T-cell (primary cell): ENCODE results near the gene GRM7. TPM values are rescaled to one million over a fixed set of nuclear protein-coding genes. Genes with fewer than 3 reads are reported as not detected.

Source experiments
- ATAC-seq, 4 experiments: fragments of 200-7000 bp in 3 of 4; fragments of 150-1000 bp in 1 of 4; cut with Tn5 transposase; replicated peaks in 1 of 4; 1 replicate in 3 of 4; 2 replicates in 1 of 4; pipeline ENCODE4 v1.10.0; 2021; ENCODE audit warnings: moderate library complexity in 3 of 4, mild to moderate bottlenecking in 2 of 4, moderate number of reproducible peaks in 1 of 4
- CTCF ChIA-PET, 2 donors: fragments of 300-600 bp; sonication (Branson Sonifier 250); formaldehyde crosslinking; loops; one replicate each; lab custom pipeline; 2022; ENCODE audit warnings: antibody characterized with exemption in 2 of 2; lab: Charles Lee
- POLR2A ChIA-PET, 2 donors: fragments of 300-600 bp; sonication (Branson Sonifier 250); formaldehyde crosslinking; loops; one replicate each; lab custom pipeline; 2022; ENCODE audit warnings: antibody characterized with exemption in 2 of 2; lab: Charles Lee
- DNase-seq, 35 experiments: peaks; one replicate each; pipeline versions ENCODE4 v3.0.0 to v3.0.0-alpha.2; 2013 to 2023
- H3K27ac ChIP-seq: one replicate; pipeline ENCODE4 v1.5.1; 2013; ENCODE audit warnings: low read length
- H3K27me3 ChIP-seq, 2 experiments: replicated peaks in 1 of 2; 1 replicate in 1 of 2; 2 replicates in 1 of 2; pipeline versions ENCODE4 v1.6.1 to v1.7.0; 2013; ENCODE audit warnings: low read length in 1 of 2, mixed read lengths in 1 of 2; ENCODE audit not compliant: control insufficient read depth in 2 of 2, insufficient read depth in 2 of 2; ENCODE audit errors: extremely low read depth in 1 of 2
- H3K36me3 ChIP-seq, 2 donors: 1 replicate in 1 of 2; 2 replicates in 1 of 2; pipeline versions ENCODE4 v1.6.1 to v1.7.0; 2013; ENCODE audit warnings: low read length in 1 of 2; ENCODE audit not compliant: control insufficient read depth in 2 of 2, insufficient read depth in 1 of 2; ENCODE audit errors: extremely low read depth in 1 of 2
- H3K4me1 ChIP-seq, 2 experiments: 1 replicate in 1 of 2; 2 replicates in 1 of 2; pipeline versions ENCODE4 v1.6.1 to v1.7.0; 2013; ENCODE audit warnings: low read length in 2 of 2, mixed read lengths in 1 of 2; ENCODE audit not compliant: insufficient read depth in 2 of 2, control insufficient read depth in 1 of 2; ENCODE audit errors: extremely low read depth in 1 of 2
- H3K4me3 ChIP-seq, 2 donors: 1 replicate in 1 of 2; 2 replicates in 1 of 2; pipeline versions ENCODE4 v1.5.1 to v1.7.0; 2013; ENCODE audit warnings: mild to moderate bottlenecking in 2 of 2, low read length in 1 of 2, moderate library complexity in 1 of 2; ENCODE audit not compliant: control insufficient read depth in 1 of 2; ENCODE audit errors: extremely low read depth in 1 of 2
- H3K9me3 ChIP-seq: 2 replicates; pipeline ENCODE4 v1.7.0; 2013
- H3K27ac Mint-ChIP-seq, 2 donors: one replicate each; pipeline ENCODE4 v1.8.0; 2020 to 2021; ENCODE audit warnings: mild to moderate bottlenecking in 2 of 2, mixed read lengths in 2 of 2
- H3K27me3 Mint-ChIP-seq, 2 donors: one replicate each; pipeline ENCODE4 v1.8.0; 2021 to 2022; ENCODE audit warnings: mixed read lengths in 2 of 2
- H3K36me3 Mint-ChIP-seq: one replicate; pipeline ENCODE4 v1.8.0; 2021; ENCODE audit warnings: mixed read lengths
- H3K4me1 Mint-ChIP-seq, 3 donors: one replicate each; pipeline ENCODE4 v1.8.0; 2020 to 2022; ENCODE audit warnings: mixed read lengths in 3 of 3, mild to moderate bottlenecking in 1 of 3
- H3K4me3 Mint-ChIP-seq, 3 donors: one replicate each; pipeline ENCODE4 v1.8.0; 2020 to 2022; ENCODE audit warnings: mild to moderate bottlenecking in 3 of 3, mixed read lengths in 3 of 3, moderate library complexity in 3 of 3
- H3K9me3 Mint-ChIP-seq, 3 donors: one replicate each; pipeline ENCODE4 v1.8.0; 2020 to 2022; ENCODE audit warnings: mixed read lengths in 3 of 3
- WGBS: methylation state at CpG from one replicate; pipeline ENCODE4 v1.1.5; 2013; ENCODE audit warnings: missing lambda C conversion rate; ENCODE audit not compliant: insufficient coverage; 5-methylcytosine and 5-hydroxymethylcytosine counted together
- total RNA-seq, 35 experiments: library from RNA in 6 of 35; stranded (reverse) in 6 of 35; fragments of 120-200 nt in 1 of 35; gene quantifications; one replicate each; pipeline versions ENCODE4 v1.2.1 to v1.2.4 and lab custom pipeline; 2013 to 2026

GRM7 gene
- total RNA-seq, 5 donors from 2014 or later (not counting 1 experiment from before 2014, with no cell fraction given), result not detected

DNA sequence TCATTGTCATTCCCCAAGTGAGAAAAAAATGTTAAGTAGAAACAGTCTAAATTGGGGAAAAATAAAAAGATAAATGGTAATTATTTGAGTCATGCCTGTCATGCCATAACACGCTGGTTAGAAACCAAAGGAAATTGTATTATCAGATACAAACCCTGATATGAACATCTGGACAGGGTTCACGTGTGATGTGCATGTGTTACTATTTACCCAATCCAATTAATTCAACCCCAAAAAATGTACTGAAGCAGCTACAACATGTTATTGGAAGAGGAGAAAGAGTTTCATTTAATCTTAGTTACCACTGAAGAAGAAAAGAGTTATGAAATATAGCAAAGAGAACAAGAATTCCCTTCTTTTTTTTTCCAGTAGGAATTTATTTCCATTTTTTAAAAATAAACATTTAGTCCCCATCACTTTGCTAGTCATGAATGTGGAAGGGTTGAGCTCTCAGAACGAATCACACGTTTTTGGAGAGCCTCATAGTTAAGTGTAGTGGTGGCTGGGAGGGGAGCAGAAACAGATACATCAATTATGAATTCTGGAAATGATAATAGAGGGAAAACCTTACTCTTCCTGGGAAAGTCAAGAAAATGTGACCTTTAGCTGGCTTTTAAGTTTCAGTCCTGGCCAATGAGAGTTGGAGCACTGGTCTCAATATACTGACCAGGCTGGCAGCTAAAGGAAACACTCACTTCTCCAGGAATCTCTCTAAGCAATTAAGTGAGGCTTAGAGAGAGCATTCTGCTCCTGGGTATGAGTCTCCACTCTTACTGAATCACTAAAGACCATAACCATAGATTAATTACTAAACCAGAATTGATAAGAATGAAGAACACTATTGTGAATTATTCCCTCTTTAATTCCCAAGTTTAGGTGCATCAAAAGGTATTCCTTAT is 796.5 kb downstream of the GRM7 start:
- WGBS, result 55% methylated on average over 2 of the region's 4 CpGs

DNA sequence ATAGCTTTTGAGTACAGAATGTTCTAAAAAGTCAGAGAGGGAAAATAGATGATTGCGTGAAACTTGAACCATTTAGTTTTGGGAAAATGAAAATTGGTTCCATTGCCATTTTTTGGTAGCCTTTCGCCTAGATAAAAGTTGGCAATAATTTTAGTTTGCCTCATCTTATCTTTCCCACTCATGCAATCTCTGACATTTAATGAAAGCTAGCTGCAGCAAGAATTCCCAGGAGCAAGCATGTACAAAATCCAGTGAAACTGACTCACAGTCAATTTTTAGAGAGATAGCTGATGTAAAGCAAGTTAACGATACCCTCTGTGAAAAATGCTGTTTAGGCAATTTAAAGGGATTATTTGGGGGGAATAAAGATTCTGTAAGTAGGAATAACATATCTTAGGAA is 797.4 kb downstream of the GRM7 start:
- H3K27me3 ChIP-seq, result no peaks in the 10 kb centered on the region
- H3K27ac Mint-ChIP-seq, result no peak overlapping the region
- peaks cover 0 to 8% (median 5%) of the 10 kb centered on the region in 3 donors for H3K9me3 Mint-ChIP-seq
- no peak overlapping the region for H3K4me3 Mint-ChIP-seq
- 100% methylated on average over 1 of the region's 3 CpGs for WGBS
- H3K4me1 ChIP-seq, result no peaks in the 10 kb centered on the region
- DNase-seq, result no peak
- no peaks in the 10 kb centered on the region for H3K36me3 Mint-ChIP-seq
- ChIA-PET CTCF (no interaction called here), POLR2A (no interaction called here)
- H3K9me3 ChIP-seq, result no peaks in the 10 kb centered on the region
- no peaks in the 10 kb centered on the region for H3K27me3 Mint-ChIP-seq
- H3K36me3 ChIP-seq, result no peaks in the 10 kb centered on the region
- no peak overlapping the region for H3K27ac ChIP-seq
- no peak for ATAC-seq
- no peaks in the 10 kb centered on the region for H3K4me1 Mint-ChIP-seq
- no peak overlapping the region for H3K4me3 ChIP-seq

More for the DNA sequence above, 796.5 kb downstream of the GRM7 start:
- Histone ChIP-seq H3K9me3 (no peaks in the 10 kb centered on the region), H3K27ac (no peak overlapping the region), H3K27me3 (no peaks in the 10 kb centered on the region), H3K4me3 (no peak overlapping the region), H3K36me3 (no peaks in the 10 kb centered on the region), H3K4me1 (no peaks in the 10 kb centered on the region)
- Mint-ChIP-seq H3K4me3 (no peak overlapping the region), H3K27me3 (no peaks in the 10 kb centered on the region), H3K27ac (no peak overlapping the region), H3K4me1 (no peaks in the 10 kb centered on the region), H3K36me3 (no peaks in the 10 kb centered on the region), H3K9me3 (peaks cover 0 to 8% (median 5%) of the 10 kb centered on the region in 3 donors)
- ATAC-seq (no peak), DNase-seq (no peak)
- POLR2A ChIA-PET, result no interaction called here
- CTCF ChIA-PET, result no interaction called here

DNA sequence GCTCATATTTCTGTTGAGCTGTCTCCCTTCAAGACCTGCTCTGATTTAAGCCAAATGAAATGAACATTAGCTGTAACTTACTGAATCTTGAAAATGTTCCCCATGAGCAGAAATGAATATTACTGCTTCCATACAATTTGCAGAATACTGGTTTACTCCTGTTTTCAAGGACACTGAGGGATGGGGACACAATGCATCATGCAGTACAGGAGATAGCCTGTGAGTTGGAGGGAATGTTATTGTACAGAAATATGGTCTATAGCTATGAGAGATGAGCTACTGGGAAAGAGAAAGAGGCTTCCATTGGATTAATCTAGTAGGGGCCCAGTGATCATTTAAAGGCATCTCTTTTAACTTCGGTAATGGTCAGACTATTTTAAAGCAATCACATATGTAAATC is 798.2 kb downstream of the GRM7 start:
- Histone ChIP-seq H3K27ac (no peak overlapping the region), H3K27me3 (no peaks in the 10 kb centered on the region), H3K36me3 (no peaks in the 10 kb centered on the region), H3K4me1 (no peaks in the 10 kb centered on the region), H3K4me3 (no peak overlapping the region), H3K9me3 (no peaks in the 10 kb centered on the region)
- POLR2A ChIA-PET, result no interaction called here
- CTCF ChIA-PET, result no interaction called here
- no peak for ATAC-seq
- Mint-ChIP-seq H3K9me3 (peaks cover 0 to 5% (median 2%) of the 10 kb centered on the region in 3 donors), H3K4me3 (no peak overlapping the region), H3K4me1 (no peaks in the 10 kb centered on the region), H3K36me3 (no peaks in the 10 kb centered on the region), H3K27ac (no peak overlapping the region), H3K27me3 (no peaks in the 10 kb centered on the region)
- DNase-seq, result no peak
- WGBS, result no CpG with 5 or more reads among the region's 1 CpG

DNA sequence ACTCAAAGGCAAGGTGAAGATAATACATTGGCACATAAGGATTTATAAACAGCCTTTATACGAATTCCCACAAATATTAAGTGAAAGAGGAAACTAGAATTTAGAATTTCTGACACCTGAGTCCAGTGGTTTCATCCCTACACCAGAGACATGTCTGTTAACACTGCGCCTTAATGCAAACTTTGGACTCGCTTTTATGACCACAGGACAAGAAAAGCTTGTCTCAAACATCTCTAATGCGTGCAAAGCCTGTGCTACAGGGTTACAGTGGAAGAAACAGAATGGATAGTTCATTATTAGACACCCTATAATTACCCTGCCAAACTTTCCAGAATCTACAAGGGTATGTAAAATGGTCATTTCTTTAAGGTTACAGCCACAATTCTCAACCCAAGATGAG is 802.9 kb downstream of the GRM7 start:
- ATAC-seq (no peak), DNase-seq (no peak)
- no peaks in the 10 kb centered on the region for H3K9me3 ChIP-seq
- no peak overlapping the region for H3K4me3 Mint-ChIP-seq
- no CpG with 5 or more reads among the region's 4 CpGs for WGBS
- no peaks in the 10 kb centered on the region for H3K27me3 ChIP-seq
- no peaks in the 10 kb centered on the region for H3K36me3 ChIP-seq
- ChIA-PET CTCF (no interaction called here), POLR2A (no interaction called here)
- no peaks in the 10 kb centered on the region for H3K9me3 Mint-ChIP-seq
- H3K4me3 ChIP-seq, result no peak overlapping the region
- H3K36me3 Mint-ChIP-seq, result no peaks in the 10 kb centered on the region
- H3K27ac ChIP-seq, result no peak overlapping the region
- H3K27ac Mint-ChIP-seq, result no peak overlapping the region
- H3K4me1 ChIP-seq, result no peaks in the 10 kb centered on the region
- H3K4me1 Mint-ChIP-seq, result no peaks in the 10 kb centered on the region
- H3K27me3 Mint-ChIP-seq, result no peaks in the 10 kb centered on the region

DNA sequence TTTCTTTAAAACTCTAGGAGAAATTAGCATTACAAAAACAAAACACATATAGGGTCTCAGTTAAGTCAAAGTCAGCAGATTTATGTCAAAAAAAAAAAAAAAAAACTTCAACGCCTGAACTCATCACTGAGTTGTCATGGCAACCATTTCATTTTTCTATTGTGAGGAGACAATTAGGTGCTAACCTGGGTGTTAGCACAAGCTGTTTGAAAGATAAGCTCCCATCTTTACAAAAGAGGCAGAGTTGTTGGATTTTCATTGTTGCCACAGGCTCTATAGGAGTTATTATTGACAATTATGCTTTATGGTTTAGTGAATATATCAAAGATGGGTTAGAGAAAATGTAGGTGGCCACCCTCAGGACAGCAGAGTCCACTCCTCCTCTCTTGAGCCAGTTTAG is 806.9 kb downstream of the GRM7 start:
- Mint-ChIP-seq H3K27ac (no peak overlapping the region), H3K4me3 (no peak overlapping the region), H3K27me3 (no peaks in the 10 kb centered on the region), H3K9me3 (no peaks in the 10 kb centered on the region), H3K36me3 (no peaks in the 10 kb centered on the region), H3K4me1 (no peaks in the 10 kb centered on the region)
- no peaks in the 10 kb centered on the region for H3K27me3 ChIP-seq
- H3K9me3 ChIP-seq, result no peaks in the 10 kb centered on the region
- ATAC-seq, result no peak
- no CpG with 5 or more reads among the region's 1 CpG for WGBS
- H3K36me3 ChIP-seq, result no peaks in the 10 kb centered on the region
- H3K27ac ChIP-seq, result no peak overlapping the region
- DNase-seq, result no peak
- no peaks in the 10 kb centered on the region for H3K4me1 ChIP-seq
- no peak overlapping the region for H3K4me3 ChIP-seq
- CTCF ChIA-PET, result no interaction called here
- POLR2A ChIA-PET, result interaction anchor here in 1 of 2 donors (0.6 kb wide), 1 partner anchor 31 kb away, joined by 3 read pairs; no protein-coding TSS in a partner anchor

DNA sequence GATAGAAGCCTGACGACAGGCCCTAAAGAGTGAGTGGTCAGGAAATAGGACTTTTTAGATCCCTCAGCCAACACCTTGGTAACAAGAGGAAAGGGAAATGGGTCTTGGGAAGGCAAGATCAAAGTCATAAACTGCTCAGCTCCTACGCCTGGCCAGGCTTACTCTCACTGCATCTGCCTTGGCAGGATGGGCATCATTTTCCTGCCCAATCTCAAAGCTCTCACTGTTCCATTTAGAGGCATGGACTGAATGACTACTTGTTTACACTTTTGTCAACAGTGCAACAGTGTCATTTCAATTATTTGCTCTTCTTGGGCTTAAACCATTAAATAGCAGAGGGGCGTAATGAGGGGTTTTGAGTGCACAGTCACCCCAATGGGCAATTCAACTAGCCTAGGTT is 808.7 kb downstream of the GRM7 start:
- Histone ChIP-seq H3K27ac (no peak overlapping the region), H3K36me3 (no peaks in the 10 kb centered on the region), H3K9me3 (no peaks in the 10 kb centered on the region), H3K4me3 (no peak overlapping the region), H3K4me1 (no peaks in the 10 kb centered on the region), H3K27me3 (no peaks in the 10 kb centered on the region)
- H3K27ac Mint-ChIP-seq, result no peak overlapping the region
- WGBS, result 77% methylated on average over 3 of the region's 3 CpGs
- DNase-seq (no peak), ATAC-seq (no peak)
- H3K27me3 Mint-ChIP-seq, result no peaks in the 10 kb centered on the region
- H3K36me3 Mint-ChIP-seq, result no peaks in the 10 kb centered on the region
- H3K9me3 Mint-ChIP-seq, result no peaks in the 10 kb centered on the region
- ChIA-PET POLR2A (no interaction called here), CTCF (interaction anchor here in 1 of 2 donors (0.5 kb wide), 1 partner anchor 539 kb away, joined by 6 read pairs; no protein-coding TSS in a partner anchor)
- H3K4me1 Mint-ChIP-seq, result no peaks in the 10 kb centered on the region
- no peak overlapping the region for H3K4me3 Mint-ChIP-seq
